SK-N-SH (cell line): Measurements from ENCODE around the gene GALNT16. TPM values are rescaled to one million over a fixed set of nuclear protein-coding genes. Genes with fewer than 3 reads are reported as not detected.

ENCODE experiments used
- CTCF ChIA-PET: fragments of 300-600, 350-600 bp; formaldehyde crosslinking; extraction: SDS; loops from one replicate; lab custom pipeline; 2021; lab: Yijun Ruan, JAX
- POLR2A ChIA-PET: fragments of 350-600 bp; sonication (Branson Sonifier 250); formaldehyde crosslinking; extraction: SDS; loops from one replicate; lab custom pipeline; 2020; ENCODE audit warnings: antibody characterized with exemption, inconsistent platforms; lab: Yijun Ruan, JAX
- DNase-seq: peaks from one replicate; pipeline ENCODE4 v3.0.0; 2012
- H2AFZ ChIP-seq: fragments of 200-600 bp; sonication (generic); 2 replicates; pipeline ENCODE4 v1.8.1; 2016; ENCODE audit warnings: antibody characterized with exemption, mild to moderate bottlenecking, low read depth
- H3F3A ChIP-seq: fragments of 200-600 bp; sonication (generic); replicated peaks from 2 replicates; pipeline ENCODE3; 2016; ENCODE audit warnings: antibody characterized with exemption, mild to moderate bottlenecking; ENCODE audit not compliant: insufficient read depth
- H3K27ac ChIP-seq, 2 experiments: fragments of 200-500 bp in 1 of 2; fragments of 200-600 bp in 1 of 2; sonication (Bioruptor generic) in 1 of 2; sonication (generic), shearing (Covaris generic) in 1 of 2; 2 replicates each; pipeline versions ENCODE4 v1.5.1 to v1.6.1; 2014 to 2016; ENCODE audit warnings: low read depth in 2 of 2, inconsistent platforms in 1 of 2, low read length in 1 of 2, mild to moderate bottlenecking in 1 of 2, mixed read lengths in 1 of 2
- H3K27me3 ChIP-seq: fragments of 200-600 bp; sonication (generic), shearing (Covaris generic); 2 replicates; pipeline ENCODE4 v1.6.1; 2016; ENCODE audit warnings: mixed run types; ENCODE audit not compliant: insufficient read depth
- H3K36me3 ChIP-seq, 2 experiments: fragments of 200-500 bp in 1 of 2; fragments of 200-600 bp in 1 of 2; sonication (Bioruptor generic) in 1 of 2; sonication (generic) in 1 of 2; replicated peaks in 1 of 2; 2 replicates each; pipeline versions ENCODE3 to v1.5.1; 2014 to 2016; ENCODE audit warnings: low read length in 1 of 2, mild to moderate bottlenecking in 1 of 2; ENCODE audit not compliant: insufficient read depth in 2 of 2, control insufficient read depth in 1 of 2
- H3K4me1 ChIP-seq, 2 experiments: fragments of 200-500 bp in 1 of 2; fragments of 200-600 bp in 1 of 2; sonication (Bioruptor generic) in 1 of 2; sonication (generic), shearing (Covaris generic) in 1 of 2; 2 replicates each; pipeline versions ENCODE4 v1.5.1 to v1.6.1; 2014 to 2016; ENCODE audit warnings: low read depth in 1 of 2, low read length in 1 of 2, mixed run types in 1 of 2; ENCODE audit not compliant: insufficient read depth in 2 of 2, control insufficient read depth in 1 of 2
- H3K4me2 ChIP-seq: fragments of 200-600 bp; sonication (generic), shearing (Covaris generic); 2 replicates; pipeline ENCODE4 v1.6.1; 2017; ENCODE audit warnings: mixed run types
- H3K4me3 ChIP-seq, 2 experiments: fragments of 200-500 bp in 1 of 2; fragments of 200-600 bp in 1 of 2; sonication (Bioruptor generic) in 1 of 2; sonication (generic), shearing (Covaris generic) in 1 of 2; 2 replicates each; pipeline versions ENCODE4 v1.5.1 to v1.8.1; 2014 to 2016; ENCODE audit warnings: low read depth in 2 of 2, inconsistent platforms in 1 of 2, low read length in 1 of 2, mild to moderate bottlenecking in 1 of 2, mixed read lengths in 1 of 2, moderate library complexity in 1 of 2
- H3K79me2 ChIP-seq: fragments of 200-600 bp; sonication (generic); 2 replicates; pipeline ENCODE4 v1.8.1; 2017; ENCODE audit warnings: mild to moderate bottlenecking; ENCODE audit not compliant: insufficient read depth
- H3K9ac ChIP-seq: fragments of 200-600 bp; sonication (generic); 2 replicates; pipeline ENCODE4 v1.6.1; 2017; ENCODE audit warnings: mixed run types
- H3K9me2 ChIP-seq: fragments of 200-600 bp; sonication (generic); 2 replicates; pipeline ENCODE4 v1.6.1; 2017; ENCODE audit warnings: mixed run types
- H3K9me3 ChIP-seq: fragments of 200-600 bp; sonication (generic); 2 replicates; pipeline ENCODE4 v1.6.1; 2017; ENCODE audit warnings: mixed run types, mild to moderate bottlenecking, moderate library complexity
- H4K20me1 ChIP-seq: fragments of 200-600 bp; sonication (generic); 2 replicates; pipeline ENCODE4 v1.6.1; 2017; ENCODE audit warnings: mild to moderate bottlenecking, mixed run types; ENCODE audit not compliant: insufficient read depth
- CTCF ChIP-seq: fragments of 200-600 bp; sonication (generic); IDR thresholded peaks from 2 replicates; pipeline ENCODE4 v1.6.1; 2017; ENCODE audit warnings: antibody characterized with exemption, mild to moderate bottlenecking, moderate library complexity
- ELF1 ChIP-seq: IDR thresholded peaks from 2 replicates; pipeline ENCODE4 v1.4.0; 2012
- EP300 ChIP-seq, 2 experiments: IDR thresholded peaks; 2 replicates each; pipeline versions ENCODE4 v1.4.0 to v1.6.1; 2012; ENCODE audit warnings: borderline replicate concordance in 1 of 2, low read depth in 1 of 2, low read length in 1 of 2
- EZH2phosphoT487 ChIP-seq: fragments of 200-600 bp; sonication (generic); IDR thresholded peaks from 2 replicates; pipeline ENCODE4 v1.6.1; 2017; ENCODE audit warnings: low read depth, mixed run types, mild to moderate bottlenecking, antibody characterized with exemption, moderate library complexity, borderline replicate concordance
- FOSL2 ChIP-seq: IDR thresholded peaks from 2 replicates; pipeline ENCODE4 v1.4.0; 2012; ENCODE audit warnings: low read depth, mild to moderate bottlenecking, moderate library complexity, borderline replicate concordance
- FOXM1 ChIP-seq: IDR thresholded peaks from 2 replicates; pipeline ENCODE4 v1.4.0; 2012; ENCODE audit warnings: low read depth, mild to moderate bottlenecking
- GABPA ChIP-seq: IDR thresholded peaks from 2 replicates; pipeline ENCODE4 v1.4.0; 2012; ENCODE audit warnings: low read depth, mild to moderate bottlenecking
- GATA2 ChIP-seq: sonication (generic); formaldehyde crosslinking; IDR thresholded peaks from 2 replicates; pipeline ENCODE4 v1.5.0; 2020; ENCODE audit warnings: mild to moderate bottlenecking, missing genetic modification reagents
- IRF3 ChIP-seq: fragments of 150-350 bp; IDR thresholded peaks from 2 replicates; pipeline ENCODE4 v1.6.1; 2016; ENCODE audit warnings: mild to moderate bottlenecking, low read depth, low read length
- MXI1 ChIP-seq: IDR thresholded peaks from 2 replicates; pipeline ENCODE4 v1.6.1; 2012; ENCODE audit warnings: mild to moderate bottlenecking, low read depth, low read length, improper control_type of control experiment
- NFIC ChIP-seq: IDR thresholded peaks from 2 replicates; pipeline ENCODE4 v1.4.0; 2012; ENCODE audit warnings: borderline replicate concordance
- NRF1 ChIP-seq: IDR thresholded peaks from 2 replicates; pipeline ENCODE4 v1.6.1; 2012; ENCODE audit warnings: low read depth, mild to moderate bottlenecking, low read length
- RAD21 ChIP-seq: IDR thresholded peaks from 2 replicates; pipeline ENCODE4 v1.6.1; 2012; ENCODE audit warnings: mild to moderate bottlenecking, low read length
- RCOR1 ChIP-seq: fragments of 150-350 bp; IDR thresholded peaks from 2 replicates; pipeline ENCODE4 v1.6.1; 2017; ENCODE audit warnings: antibody characterized with exemption, low read length
- RFX5 ChIP-seq: IDR thresholded peaks from 2 replicates; pipeline ENCODE4 v1.6.1; 2012; ENCODE audit warnings: mild to moderate bottlenecking, improper control_type of control experiment, low read length
- RXRA ChIP-seq: IDR thresholded peaks from 2 replicates; pipeline ENCODE4 v1.4.0; 2012; ENCODE audit warnings: low read depth, mild to moderate bottlenecking, borderline replicate concordance
- SMC3 ChIP-seq: IDR thresholded peaks from 2 replicates; pipeline ENCODE4 v1.6.1; 2012; ENCODE audit warnings: low read depth, low read length, improper control_type of control experiment
- TAF1 ChIP-seq: IDR thresholded peaks from 2 replicates; pipeline ENCODE4 v1.6.1; 2012; ENCODE audit warnings: low read depth, mild to moderate bottlenecking, low read length, moderate library complexity, borderline replicate concordance
- YY1 ChIP-seq: IDR thresholded peaks from 2 replicates; pipeline ENCODE4 v1.4.0; 2012; ENCODE audit warnings: low read depth, mild to moderate bottlenecking
- WGBS: methylation state at CpG from one replicate; pipeline ENCODE4 v1.1.6; 2017; ENCODE audit warnings: low lambda C conversion rate; 5-methylcytosine and 5-hydroxymethylcytosine counted together
- polyA plus RNA-seq, 3 experiments: library from polyadenylated mRNA; depleted of rRNA; stranded (reverse); fragments of >200 nt; gene quantifications; 2 replicates each; pipeline ENCODE4 v1.2.3, GENCODE V29; 2012
- TF ChIP-seq, protein P1 (sequence below): IDR thresholded peaks from 2 replicates; pipeline ENCODE4; 2012
- TF ChIP-seq, protein P2 (sequence below): IDR thresholded peaks from 2 replicates; pipeline ENCODE4 v1.4.0; 2012; ENCODE audit warnings: low read depth

The GALNT16 gene
- polyA plus RNA-seq, 1 of the 3 experiments (the other 2 are of a cell fraction): 17.0 TPM

- CTCF ChIA-PET: interaction anchor here (1.2 to 2.1 kb wide), 3 partner anchors 21 to 82 kb away, joined by 4 to 7 read pairs (median 5); no protein-coding TSS in a partner anchor
- H3K36me3 ChIP-seq: no peaks in the 10 kb centered on the region
These were observed 21.7 kb downstream of the GALNT16 start for GRCh38 chr14:69281450-69282169.

GRCh38 chr14:69282448-69282847 lies 22.5 kb downstream of the GALNT16 start:
- no peak overlapping the region for H2AFZ ChIP-seq
- no peaks in the 10 kb centered on the region for H3K9me3 ChIP-seq
- ChIA-PET POLR2A (no interaction called here), CTCF (interaction anchor here (1.2 kb wide), 2 partner anchors 39 to 293 kb away, joined by 3 to 4 read pairs; no protein-coding TSS in a partner anchor)
- H3K4me1 ChIP-seq: peaks cover 0 to 8% of the 10 kb centered on the region in 2 experiments; a peak in 1 of 4 replicates
- H3K4me3 ChIP-seq: no peak overlapping the region
- no peaks in the 10 kb centered on the region for H3K36me3 ChIP-seq
- no peak for TF ChIP-seq IRF3
- TF ChIP-seq EP300 (IDR thresholded peaks at IDR 0.05; ENCODE audit: borderline replicate concordance in 1 of 2, low read depth in 1 of 2, low read length in 1 of 2): no peak
- no peak for TF ChIP-seq RFX5
- no peak for TF ChIP-seq GABPA
- TF ChIP-seq RAD21: no peak
- no peak for TF ChIP-seq NRF1
- TF ChIP-seq EZH2phosphoT487: no peak
- no peak for TF ChIP-seq YY1
- no peak for TF ChIP-seq FOXM1
- no peak for TF ChIP-seq ELF1
- TF ChIP-seq TAF1: no peak
- TF ChIP-seq NFIC: no peak
- TF ChIP-seq SMC3: no peak
- no peak for TF ChIP-seq MXI1
- no peak for TF ChIP-seq CTCF
- TF ChIP-seq, protein P1, sequence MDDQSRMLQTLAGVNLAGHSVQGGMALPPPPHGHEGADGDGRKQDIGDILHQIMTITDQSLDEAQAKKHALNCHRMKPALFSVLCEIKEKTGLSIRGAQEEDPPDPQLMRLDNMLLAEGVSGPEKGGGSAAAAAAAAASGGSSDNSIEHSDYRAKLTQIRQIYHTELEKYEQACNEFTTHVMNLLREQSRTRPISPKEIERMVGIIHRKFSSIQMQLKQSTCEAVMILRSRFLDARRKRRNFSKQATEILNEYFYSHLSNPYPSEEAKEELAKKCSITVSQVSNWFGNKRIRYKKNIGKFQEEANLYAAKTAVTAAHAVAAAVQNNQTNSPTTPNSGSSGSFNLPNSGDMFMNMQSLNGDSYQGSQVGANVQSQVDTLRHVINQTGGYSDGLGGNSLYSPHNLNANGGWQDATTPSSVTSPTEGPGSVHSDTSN: no peak
- no peak for TF ChIP-seq RCOR1
- TF ChIP-seq FOSL2: no peak
- H3K9me2 ChIP-seq: no peaks in the 10 kb centered on the region
- no peaks in the 10 kb centered on the region for H3K27me3 ChIP-seq
- 95% methylated on average over 6 of the region's 6 CpGs for WGBS
- H3K9ac ChIP-seq: no peak overlapping the region
- H3K4me2 ChIP-seq: no peak overlapping the region
- no peak for DNase-seq
- H3K79me2 ChIP-seq: no peaks in the 10 kb centered on the region
- H3F3A ChIP-seq: no peaks in the 10 kb centered on the region
- no peak overlapping the region for H3K27ac ChIP-seq
- H4K20me1 ChIP-seq: no peaks in the 10 kb centered on the region

More at GRCh38 chr14:69281450-69282169, 21.7 kb downstream of the GALNT16 start:
- POLR2A ChIA-PET: no interaction called here
- Histone ChIP-seq H3K4me2 (no peak overlapping the region), H3K9ac (no peak overlapping the region), H3K9me2 (no peaks in the 10 kb centered on the region), H3K79me2 (no peaks in the 10 kb centered on the region), H3F3A (no peaks in the 10 kb centered on the region), H3K27me3 (no peaks in the 10 kb centered on the region), H4K20me1 (no peaks in the 10 kb centered on the region), H3K9me3 (no peaks in the 10 kb centered on the region), H3K4me1 (no peaks in the 10 kb centered on the region), H2AFZ (no peak overlapping the region), H3K27ac (no peak overlapping the region), H3K4me3 (no peak overlapping the region)
- DNase-seq: no peak
- 79% methylated on average over 10 of the region's 10 CpGs for WGBS
- no peak for TF ChIP-seq GATA2 (CRISPR knock-in tag)
- TF ChIP-seq SMC3: no peak
- TF ChIP-seq, protein P2, sequence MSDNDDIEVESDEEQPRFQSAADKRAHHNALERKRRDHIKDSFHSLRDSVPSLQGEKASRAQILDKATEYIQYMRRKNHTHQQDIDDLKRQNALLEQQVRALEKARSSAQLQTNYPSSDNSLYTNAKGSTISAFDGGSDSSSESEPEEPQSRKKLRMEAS: no peak
- no peak for TF ChIP-seq RXRA
